T-helper 2 cell treated with Interferon-gamma antibody and Interleukin-4, amounts not matched to agents 100 ng/mL and 5 ng/mL, for 36 hours (primary cell): ENCODE results near the gene ZC3H14. TPM values are rescaled to one million over a fixed set of nuclear protein-coding genes. Genes with fewer than 3 reads are reported as not detected.

Experiments
- intact Hi-C: fragments of 100-400 bp; cut with micrococcal nuclease; formaldehyde crosslinking; loops from one replicate; pipeline ENCODE4 v1.15.1; 2023
- total RNA-seq: library from RNA; stranded (reverse); gene quantifications from 2 replicates; pipeline ENCODE4 v1.2.3, GENCODE V29; 2022

The ZC3H14 gene
- total RNA-seq, 1 donor from 2014 or later: 41.2 TPM

GRCh38 chr14:88551094-88551870 lies 11.6 kb upstream of the ZC3H14 start:
- intact Hi-C loops: loop anchor here (5.0 to 10.0 kb wide), 2 partner anchors 544 to 606 kb away; partner anchors contain the start of gene GPR65

GRCh38 chr14:88551980-88552431 lies 10.8 kb upstream of the ZC3H14 start:
- intact Hi-C loops: loop anchor here (5.0 to 10.0 kb wide), 2 partner anchors 545 to 607 kb away; partner anchors contain the start of gene GPR65

- intact Hi-C loops: loop anchor here (5.0 to 10.0 kb wide), 2 partner anchors 546 to 608 kb away; partner anchors contain the start of gene GPR65
Observed at GRCh38 chr14:88552876-88553275, 10.0 kb upstream of the ZC3H14 start.

- intact Hi-C loops: loop anchor here (1.0 to 10.0 kb wide), 4 partner anchors 8 to 609 kb away; partner anchors contain the start of genes GPR65 and TTC8
Observed at GRCh38 chr14:88553886-88554456, 8.9 kb upstream of the ZC3H14 start.

- intact Hi-C loops: loop anchor here (1.0 to 10.0 kb wide), 4 partner anchors 8 to 610 kb away; partner anchors contain the start of genes GPR65 and TTC8
Observed at GRCh38 chr14:88554457-88555286, 8.2 kb upstream of the ZC3H14 start, which contains the start of gene PTPN21. TSS of gene PTPN21 (minus strand) at chr14:88555007. CDS start at chr14:88550417, 4,590 bp downstream.

- intact Hi-C loops: loop anchor here (2.0 to 10.0 kb wide), 2 partner anchors 64 to 612 kb away; no protein-coding TSS in a partner anchor
Observed at GRCh38 chr14:88556581-88556980, 6.3 kb upstream of the ZC3H14 start.

GRCh38 chr14:88559852-88560251 lies 3.0 kb upstream of the ZC3H14 start:
- intact Hi-C loops: loop anchor here (5.0 to 10.0 kb wide), 3 partner anchors 173 to 1397 kb away; partner anchors contain the start of genes SPATA7 and TDP1

- intact Hi-C loops: loop anchor here (1.0 to 5.0 kb wide), 5 partner anchors 8 to 1395 kb away; partner anchors contain the start of genes EML5, GALC, SPATA7 and TDP1
Observed at GRCh38 chr14:88562532-88562830, 356 bp upstream of the ZC3H14 start.

GRCh38 chr14:88563845-88564244 lies 1.0 kb downstream of the ZC3H14 start:
- intact Hi-C loops: loop anchor here (2.0 to 5.0 kb wide), 4 partner anchors 177 to 1393 kb away; partner anchors contain the start of genes EML5, GALC, SPATA7 and TDP1

GRCh38 chr14:88565427-88565826 lies 2.6 kb downstream of the ZC3H14 start:
- intact Hi-C loops: no loop called here

- intact Hi-C loops: no loop called here
Observed at GRCh38 chr14:88568196-88568595, 5.4 kb downstream of the ZC3H14 start.

GRCh38 chr14:88572117-88572516 lies 9.3 kb downstream of the ZC3H14 start:
- intact Hi-C loops: no loop called here

GRCh38 chr14:88576222-88576621 lies 13.4 kb downstream of the ZC3H14 start:
- intact Hi-C loops: no loop called here

- intact Hi-C loops: no loop called here
Observed at GRCh38 chr14:88584451-88584850, 21.6 kb downstream of the ZC3H14 start.

- intact Hi-C loops: no loop called here
Observed at GRCh38 chr14:88588081-88588480, 25.2 kb downstream of the ZC3H14 start.

GRCh38 chr14:88590173-88590572 lies 27.3 kb downstream of the ZC3H14 start:
- intact Hi-C loops: no loop called here

- intact Hi-C loops: no loop called here
Observed at GRCh38 chr14:88592031-88592430, 29.2 kb downstream of the ZC3H14 start.

GRCh38 chr14:88597038-88597437 lies 34.2 kb downstream of the ZC3H14 start:
- intact Hi-C loops: no loop called here

GRCh38 chr14:88597601-88598000 lies 34.8 kb downstream of the ZC3H14 start:
- intact Hi-C loops: no loop called here

- intact Hi-C loops: no loop called here
Observed at GRCh38 chr14:88598097-88598675, 35.3 kb downstream of the ZC3H14 start.

GRCh38 chr14:88599326-88599725 lies 36.5 kb downstream of the ZC3H14 start:
- intact Hi-C loops: no loop called here
